ENCODE measurements around the gene CAND2.

CAND2 gene

GRCh38 chr3:12758025-12758781 is 38.3 kb upstream of the CAND2 start:
- TF ChIP-seq, protein P1, sequence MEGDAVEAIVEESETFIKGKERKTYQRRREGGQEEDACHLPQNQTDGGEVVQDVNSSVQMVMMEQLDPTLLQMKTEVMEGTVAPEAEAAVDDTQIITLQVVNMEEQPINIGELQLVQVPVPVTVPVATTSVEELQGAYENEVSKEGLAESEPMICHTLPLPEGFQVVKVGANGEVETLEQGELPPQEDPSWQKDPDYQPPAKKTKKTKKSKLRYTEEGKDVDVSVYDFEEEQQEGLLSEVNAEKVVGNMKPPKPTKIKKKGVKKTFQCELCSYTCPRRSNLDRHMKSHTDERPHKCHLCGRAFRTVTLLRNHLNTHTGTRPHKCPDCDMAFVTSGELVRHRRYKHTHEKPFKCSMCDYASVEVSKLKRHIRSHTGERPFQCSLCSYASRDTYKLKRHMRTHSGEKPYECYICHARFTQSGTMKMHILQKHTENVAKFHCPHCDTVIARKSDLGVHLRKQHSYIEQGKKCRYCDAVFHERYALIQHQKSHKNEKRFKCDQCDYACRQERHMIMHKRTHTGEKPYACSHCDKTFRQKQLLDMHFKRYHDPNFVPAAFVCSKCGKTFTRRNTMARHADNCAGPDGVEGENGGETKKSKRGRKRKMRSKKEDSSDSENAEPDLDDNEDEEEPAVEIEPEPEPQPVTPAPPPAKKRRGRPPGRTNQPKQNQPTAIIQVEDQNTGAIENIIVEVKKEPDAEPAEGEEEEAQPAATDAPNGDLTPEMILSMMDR (IDR thresholded peaks at IDR 0.05; ENCODE audit: insufficient read depth, low read depth, low read length, missing control alignments): no peak
- peak overlapping the region; percentile 77 for H3K4me3 ChIP-seq (ENCODE audit: low read length)
- peak; percentile 56 for DNase-seq (ENCODE audit: low read depth)

DNA sequence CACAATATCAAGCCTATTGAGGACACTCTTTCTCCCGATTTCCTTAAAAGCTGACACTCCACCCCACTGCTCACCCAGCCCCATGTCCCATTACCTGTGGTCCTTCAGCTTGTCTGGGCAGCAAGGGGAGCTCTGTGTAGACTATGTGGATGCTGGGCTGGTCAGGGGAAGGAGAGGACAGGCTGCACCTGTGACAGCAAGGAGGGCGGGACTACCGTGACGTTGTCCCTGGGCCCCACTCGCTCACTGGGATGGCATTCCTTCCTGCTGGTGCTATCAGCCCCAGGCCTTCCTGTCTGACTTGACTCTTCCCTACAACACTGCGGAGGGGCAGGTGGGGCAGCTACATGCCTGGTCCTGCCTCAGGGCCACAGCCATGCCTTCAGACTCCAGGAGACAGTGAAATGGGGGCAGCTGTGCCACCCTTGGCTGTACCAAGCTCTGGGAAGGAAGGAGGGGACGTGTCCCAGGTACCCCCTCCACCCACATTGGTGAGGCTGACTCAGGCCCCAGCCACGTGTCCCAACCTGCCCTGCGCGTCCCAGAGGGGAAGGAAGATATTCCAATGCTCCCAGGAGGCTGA is 37.3 kb upstream of the CAND2 start, which contains the start of gene TMEM40:
Gene TMEM40, minus strand, starts transcription at position 163 of the 583 bp plus-strand sequence. CDS start 9,427 bp downstream, outside the sequence.
- H3K4me3 ChIP-seq (ENCODE audit: low read length): peak within 1 kb of the TSS; percentile 77
- TF ChIP-seq, protein P1 (IDR thresholded peaks at IDR 0.05; ENCODE audit: insufficient read depth, low read depth, low read length, missing control alignments): no peak
- peak; percentile 100 for DNase-seq (ENCODE audit: low read depth)

GRCh38 chr3:12759693-12760565 is 36.6 kb upstream of the CAND2 start:
- DNase-seq (ENCODE audit: low read depth): peak; percentile 70
- H3K4me3 ChIP-seq (ENCODE audit: low read length): no peak overlapping the region
- TF ChIP-seq, protein P1 (IDR thresholded peaks at IDR 0.05; ENCODE audit: insufficient read depth, low read depth, low read length, missing control alignments): no peak

GRCh38 chr3:12764171-12764776 is 32.2 kb upstream of the CAND2 start:
- TF ChIP-seq, protein P1 (IDR thresholded peaks at IDR 0.05; ENCODE audit: insufficient read depth, low read depth, low read length, missing control alignments): no peak
- H3K4me3 ChIP-seq (ENCODE audit: low read length): no peak overlapping the region
- DNase-seq (ENCODE audit: low read depth): no peak

- TF ChIP-seq, protein P1 (IDR thresholded peaks at IDR 0.05; ENCODE audit: insufficient read depth, low read depth, low read length, missing control alignments): no peak
- H3K4me3 ChIP-seq (ENCODE audit: low read length): no peak overlapping the region
- no peak for DNase-seq (ENCODE audit: low read depth)
These were observed 29.9 kb upstream of the CAND2 start for GRCh38 chr3:12766541-12766940.

All from epithelial cell of esophagus (primary cell).